ENCODE measurements around the gene PDXK.

The PDXK gene

DNA sequence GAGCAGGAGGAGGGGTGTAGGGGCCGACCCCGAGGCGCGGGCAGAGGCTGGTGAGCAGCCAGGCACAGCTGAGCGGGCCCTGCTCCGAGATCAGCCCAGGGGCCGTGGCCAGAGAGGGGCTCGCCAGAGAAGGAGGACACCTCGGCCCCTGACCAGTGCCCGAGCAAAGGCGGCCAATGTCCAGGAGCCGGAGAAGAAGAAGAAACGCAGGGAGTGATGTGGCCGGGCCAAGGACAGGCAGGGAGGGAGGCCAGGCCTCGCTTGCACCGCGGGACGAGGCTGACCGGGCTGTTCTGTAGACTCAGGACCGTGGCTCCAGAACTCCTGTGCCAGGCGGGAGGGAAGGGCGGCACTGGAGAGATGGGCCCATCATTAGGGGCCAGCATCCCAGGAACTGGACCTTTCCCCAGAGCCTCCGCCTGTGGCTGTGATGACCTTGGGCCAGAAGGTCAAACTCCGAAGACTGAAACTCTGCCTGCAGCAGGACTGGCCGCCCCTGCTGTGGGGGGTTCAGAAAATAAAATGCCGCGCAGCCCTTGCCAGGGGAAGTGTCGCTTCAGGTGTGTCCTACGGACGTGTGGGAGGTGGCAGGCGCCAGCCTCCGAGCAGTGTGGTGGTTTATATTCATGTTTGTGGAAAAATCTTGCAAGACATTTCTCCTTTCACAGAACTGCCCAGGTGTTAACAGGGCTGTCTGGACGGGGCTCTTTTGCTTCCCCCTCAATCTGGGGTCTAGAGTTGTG lies 84.8 kb downstream of the PDXK start:
- DNase-seq, result no peak

GRCh38 chr21:43805275-43805800 lies 86.4 kb downstream of the PDXK start:
- DNase-seq, result no peak

GRCh38 chr21:43806017-43806710 lies 87.2 kb downstream of the PDXK start:
- no peak for DNase-seq

GRCh38 chr21:43808367-43808766 lies 89.4 kb downstream of the PDXK start:
- no peak for DNase-seq

GRCh38 chr21:43808832-43809251 lies 89.9 kb downstream of the PDXK start:
- DNase-seq, result no peak

DNA sequence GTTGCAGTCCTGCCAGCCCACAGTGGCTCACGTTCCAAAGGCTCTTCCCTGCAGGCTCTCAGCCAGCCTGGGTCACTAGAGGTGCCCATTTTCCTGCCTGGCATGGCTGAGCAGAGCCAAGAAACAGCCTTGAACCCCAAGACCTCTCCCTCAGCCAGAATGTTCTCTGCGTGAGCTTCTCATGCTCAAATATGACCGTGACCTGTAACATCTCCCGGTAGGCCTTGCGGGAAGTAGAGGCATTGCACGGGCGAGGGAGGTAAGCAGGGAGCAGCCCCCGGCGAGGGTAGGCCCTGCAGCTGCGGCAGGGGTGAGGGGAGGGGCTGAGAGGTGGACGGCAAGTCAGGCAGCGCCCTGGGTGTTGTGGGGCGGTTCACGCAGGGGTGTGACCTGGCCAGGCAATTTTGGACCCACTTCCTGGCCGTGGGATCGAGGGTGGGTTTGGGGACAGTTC lies 90.4 kb downstream of the PDXK start:
- DNase-seq, result no peak

DNA sequence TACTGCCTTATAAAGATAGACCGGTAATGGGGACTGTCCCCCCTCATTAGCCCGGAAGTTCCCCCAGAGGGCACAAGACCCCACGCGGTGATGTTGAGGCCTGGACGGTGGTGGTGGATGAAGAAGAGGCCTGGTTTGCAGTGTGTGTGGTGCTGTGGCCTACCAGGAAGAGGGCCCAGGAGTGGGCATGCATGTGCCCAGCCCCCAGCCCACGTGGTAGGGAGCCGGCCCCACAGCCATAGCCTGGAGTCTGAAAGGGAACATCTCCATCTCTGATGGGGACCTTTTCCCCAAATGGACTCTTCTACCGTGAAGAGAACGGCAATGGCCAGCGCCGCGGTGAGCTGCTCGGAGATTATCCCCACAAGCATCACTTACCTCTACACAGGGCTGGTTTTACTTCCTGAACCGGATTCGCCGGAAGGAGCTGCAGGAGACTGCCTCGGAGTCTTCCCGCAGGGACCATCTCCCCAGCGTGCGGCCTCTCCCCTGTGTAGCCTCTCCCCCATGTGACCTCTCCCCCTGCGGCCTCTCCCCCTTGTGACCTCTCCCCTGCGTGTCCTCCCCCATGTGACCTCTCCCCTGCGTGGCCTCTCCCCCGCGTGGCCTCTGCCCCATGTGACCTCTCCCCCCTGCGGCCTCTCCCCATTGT lies 91.0 kb downstream of the PDXK start:
- no peak for DNase-seq

GRCh38 chr21:43810505-43811261 lies 91.8 kb downstream of the PDXK start:
- peak in 49 of 51 donors; percentile 6 to 87 (median 59) for DNase-seq

- no peak for DNase-seq
Measured at GRCh38 chr21:43811262-43812105, 92.6 kb downstream of the PDXK start.

Measured in hypothalamus (tissue), 51 donors.